SU-DHL-6 (cell line): ENCODE results near the gene FBN2.

Source experiments
- H2AFZ ChIP-seq: fragments of 200-600 bp; sonication (generic); 2 replicates; pipeline ENCODE4 v1.6.1; 2014; ENCODE audit warnings: low read depth, mild to moderate bottlenecking, moderate library complexity, mixed read lengths, antibody characterized with exemption, low read length; ENCODE audit not compliant: severe bottlenecking
- H3F3A ChIP-seq: fragments of 200-600 bp; shearing (Covaris generic); 2 replicates; pipeline ENCODE4 v1.6.0; 2016; ENCODE audit warnings: antibody characterized with exemption, mild to moderate bottlenecking; ENCODE audit not compliant: insufficient read depth
- H3K27ac ChIP-seq: fragments of 200-600 bp; sonication (generic); 2 replicates; pipeline ENCODE4 v1.5.1; 2016; ENCODE audit warnings: low read depth, mild to moderate bottlenecking, low read length, moderate library complexity, mixed read lengths
- H3K27me3 ChIP-seq: fragments of 200-600 bp; sonication (generic), shearing (Covaris generic); 2 replicates; pipeline ENCODE4 v1.6.0; 2014; ENCODE audit warnings: mild to moderate bottlenecking, low read length
- H3K36me3 ChIP-seq: fragments of 200-600 bp; sonication (generic); 2 replicates; pipeline ENCODE4 v1.6.1; 2014; ENCODE audit warnings: mild to moderate bottlenecking, low read length, mixed read lengths
- H3K4me2 ChIP-seq: fragments of 300-600, 200-600 bp; shearing (Covaris generic), sonication (generic); 2 replicates; pipeline ENCODE4 v1.6.0; 2014; ENCODE audit warnings: low read length, low read depth, mild to moderate bottlenecking; ENCODE audit not compliant: poor library complexity, severe bottlenecking
- H3K4me3 ChIP-seq: fragments of 200-600 bp; sonication (generic); 2 replicates; pipeline ENCODE4 v1.5.1; 2014; ENCODE audit warnings: antibody characterized with exemption, low read length, mild to moderate bottlenecking, mixed read lengths; ENCODE audit not compliant: insufficient read depth, poor library complexity, severe bottlenecking
- H3K79me2 ChIP-seq: fragments of 200-600 bp; sonication (generic); 2 replicates; pipeline ENCODE4 v1.6.1; 2014; ENCODE audit warnings: mild to moderate bottlenecking, low read length, moderate library complexity; ENCODE audit not compliant: insufficient read depth
- H3K9ac ChIP-seq: fragments of 200-600 bp; sonication (generic); 2 replicates; pipeline ENCODE4 v1.7.0; 2014; ENCODE audit warnings: mild to moderate bottlenecking, low read length
- H3K9me2 ChIP-seq: fragments of 200-600 bp; sonication (generic); replicated peaks from 2 replicates; pipeline ENCODE4 v1.6.1; 2014; ENCODE audit warnings: low read length; ENCODE audit not compliant: insufficient read depth
- H3K9me3 ChIP-seq: fragments of 200-600 bp; sonication (generic); 2 replicates; pipeline ENCODE4 v1.6.1; 2014; ENCODE audit warnings: low read length, mixed read lengths; ENCODE audit not compliant: insufficient read depth
- H4K20me1 ChIP-seq: fragments of 200-600 bp; sonication (generic); 2 replicates; pipeline ENCODE4 v1.6.1; 2014; ENCODE audit warnings: low read depth, mild to moderate bottlenecking, antibody characterized with exemption, low read length, moderate library complexity, mixed read lengths
- EZH2phosphoT487 ChIP-seq: fragments of 200-600 bp; sonication (generic), shearing (Covaris generic); conservative IDR thresholded peaks from 2 replicates; pipeline ENCODE4 v1.6.1; 2018; ENCODE audit warnings: mild to moderate bottlenecking, antibody characterized with exemption, low read length, moderate library complexity, mixed read lengths
- TF ChIP-seq, protein P1 (sequence below): fragments of 200-600 bp; sonication (generic); IDR thresholded peaks from one replicate; pipeline ENCODE4 v1.5.1; 2017; ENCODE audit warnings: antibody characterized with exemption, mild to moderate bottlenecking, low read length, moderate library complexity; ENCODE audit not compliant: insufficient read depth, poor library complexity, severe bottlenecking

Gene FBN2

GRCh38 chr5:128407944-128408343 lies 130.1 kb downstream of the FBN2 start:
- Histone ChIP-seq H3K4me3 (no peak overlapping the region), H3K9me3 (no peaks in the 10 kb centered on the region), H3K36me3 (no peaks in the 10 kb centered on the region), H3K27ac (no peak overlapping the region), H4K20me1 (no peaks in the 10 kb centered on the region), H3K4me2 (no peak overlapping the region), H3F3A (no peaks in the 10 kb centered on the region), H3K79me2 (no peaks in the 10 kb centered on the region), H3K27me3 (no peaks in the 10 kb centered on the region), H2AFZ (no peak overlapping the region), H3K9ac (no peak overlapping the region), H3K9me2 (no peaks in the 10 kb centered on the region)
- TF ChIP-seq EZH2phosphoT487 = no peak
- TF ChIP-seq, protein P1, sequence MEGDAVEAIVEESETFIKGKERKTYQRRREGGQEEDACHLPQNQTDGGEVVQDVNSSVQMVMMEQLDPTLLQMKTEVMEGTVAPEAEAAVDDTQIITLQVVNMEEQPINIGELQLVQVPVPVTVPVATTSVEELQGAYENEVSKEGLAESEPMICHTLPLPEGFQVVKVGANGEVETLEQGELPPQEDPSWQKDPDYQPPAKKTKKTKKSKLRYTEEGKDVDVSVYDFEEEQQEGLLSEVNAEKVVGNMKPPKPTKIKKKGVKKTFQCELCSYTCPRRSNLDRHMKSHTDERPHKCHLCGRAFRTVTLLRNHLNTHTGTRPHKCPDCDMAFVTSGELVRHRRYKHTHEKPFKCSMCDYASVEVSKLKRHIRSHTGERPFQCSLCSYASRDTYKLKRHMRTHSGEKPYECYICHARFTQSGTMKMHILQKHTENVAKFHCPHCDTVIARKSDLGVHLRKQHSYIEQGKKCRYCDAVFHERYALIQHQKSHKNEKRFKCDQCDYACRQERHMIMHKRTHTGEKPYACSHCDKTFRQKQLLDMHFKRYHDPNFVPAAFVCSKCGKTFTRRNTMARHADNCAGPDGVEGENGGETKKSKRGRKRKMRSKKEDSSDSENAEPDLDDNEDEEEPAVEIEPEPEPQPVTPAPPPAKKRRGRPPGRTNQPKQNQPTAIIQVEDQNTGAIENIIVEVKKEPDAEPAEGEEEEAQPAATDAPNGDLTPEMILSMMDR = no peak

DNA sequence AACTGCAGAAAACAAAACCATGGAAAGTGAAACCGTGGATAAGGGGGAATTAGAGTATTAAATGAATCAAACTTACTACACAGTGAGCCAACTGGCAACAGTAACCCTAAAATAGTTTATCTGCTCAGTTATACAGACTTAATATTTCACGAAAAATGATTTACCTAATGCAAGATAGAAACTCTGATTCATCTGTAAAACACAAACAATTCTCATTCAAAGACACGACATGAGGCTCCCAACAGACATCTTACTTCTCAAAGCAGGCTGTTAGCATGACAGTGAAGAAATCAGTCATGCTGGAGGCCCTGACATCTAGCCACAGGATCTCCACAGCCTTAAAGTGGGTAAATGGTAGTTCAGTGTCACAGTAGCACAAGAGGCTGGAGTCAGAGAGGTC lies 131.2 kb downstream of the FBN2 start:
- Histone ChIP-seq H4K20me1 (no peaks in the 10 kb centered on the region), H2AFZ (no peak overlapping the region), H3K36me3 (no peaks in the 10 kb centered on the region), H3K27me3 (no peaks in the 10 kb centered on the region), H3K4me3 (no peak overlapping the region), H3K9me3 (no peaks in the 10 kb centered on the region), H3K9ac (no peak overlapping the region), H3K4me2 (no peak overlapping the region), H3K79me2 (no peaks in the 10 kb centered on the region), H3K27ac (no peak overlapping the region), H3F3A (no peaks in the 10 kb centered on the region), H3K9me2 (no peaks in the 10 kb centered on the region)
- TF ChIP-seq, protein P1 = no peak
- no peak for TF ChIP-seq EZH2phosphoT487

DNA sequence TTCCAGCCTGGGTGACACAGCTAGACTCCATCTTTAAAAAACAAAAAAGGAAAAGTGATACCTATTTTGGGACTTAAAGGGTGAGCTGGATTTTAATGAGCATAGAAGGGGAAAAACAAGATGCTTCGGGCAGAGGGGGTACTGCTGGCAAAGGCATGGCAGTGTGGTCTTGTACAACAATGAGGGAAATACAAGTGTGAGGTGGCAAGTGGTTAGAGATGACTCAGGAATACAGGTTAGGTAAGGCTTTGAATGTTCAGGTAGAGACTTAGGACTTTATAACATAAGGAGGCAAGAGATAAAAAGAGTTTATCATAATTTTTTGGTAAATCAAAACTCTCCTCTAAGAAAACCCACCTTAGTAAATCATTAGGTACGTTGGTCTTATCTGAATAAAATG lies 132.9 kb downstream of the FBN2 start:
- H4K20me1 ChIP-seq = no peaks in the 10 kb centered on the region
- no peaks in the 10 kb centered on the region for H3K36me3 ChIP-seq
- H3K9me3 ChIP-seq = no peaks in the 10 kb centered on the region
- no peaks in the 10 kb centered on the region for H3F3A ChIP-seq
- H2AFZ ChIP-seq = no peak overlapping the region
- H3K4me3 ChIP-seq = no peak overlapping the region
- H3K4me2 ChIP-seq = no peak overlapping the region
- no peaks in the 10 kb centered on the region for H3K79me2 ChIP-seq
- no peak overlapping the region for H3K9ac ChIP-seq
- H3K9me2 ChIP-seq = no peaks in the 10 kb centered on the region
- no peak overlapping the region for H3K27ac ChIP-seq
- no peak for TF ChIP-seq EZH2phosphoT487
- TF ChIP-seq, protein P1 = no peak
- no peaks in the 10 kb centered on the region for H3K27me3 ChIP-seq

DNA sequence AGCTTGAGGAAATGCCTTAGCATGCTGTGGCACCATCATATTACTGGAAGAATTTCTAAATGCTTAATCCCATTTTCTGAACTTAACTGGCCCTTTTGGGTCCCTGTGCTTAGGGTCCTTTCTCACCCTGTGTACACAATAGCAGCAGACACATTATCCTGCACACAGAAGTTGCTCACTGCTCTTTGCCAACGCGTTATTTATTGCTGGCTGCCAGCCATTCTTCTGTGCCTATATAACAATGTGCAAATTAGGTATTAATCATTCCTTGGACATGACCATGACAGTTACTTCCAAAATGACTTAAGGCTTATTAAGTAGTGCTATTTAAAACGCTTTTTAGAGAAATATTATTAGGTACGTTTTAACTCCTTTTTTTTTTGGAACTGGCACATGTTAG lies 134.7 kb downstream of the FBN2 start:
- Histone ChIP-seq H3K27ac (no peak overlapping the region), H4K20me1 (no peaks in the 10 kb centered on the region), H3K4me3 (no peak overlapping the region), H3K9me2 (no peaks in the 10 kb centered on the region), H3K4me2 (no peak overlapping the region), H3K9me3 (no peaks in the 10 kb centered on the region), H2AFZ (no peak overlapping the region), H3K36me3 (no peaks in the 10 kb centered on the region), H3K27me3 (no peaks in the 10 kb centered on the region), H3F3A (no peaks in the 10 kb centered on the region), H3K9ac (no peak overlapping the region), H3K79me2 (no peaks in the 10 kb centered on the region)
- no peak for TF ChIP-seq EZH2phosphoT487
- TF ChIP-seq, protein P1 = no peak
